Cardiac atrium fibroblast (primary cell): ENCODE results near the gene PEX11B. TPM values are rescaled to one million over a fixed set of nuclear protein-coding genes. Genes with fewer than 3 reads are reported as not detected.

ENCODE experiments used
- total RNA-seq: library from RNA; depleted of rRNA; stranded (reverse); fragments of >200 nt; gene quantifications from 2 replicates; pipeline ENCODE4 v1.2.3, GENCODE V29; 2015

PEX11B gene, protein sequence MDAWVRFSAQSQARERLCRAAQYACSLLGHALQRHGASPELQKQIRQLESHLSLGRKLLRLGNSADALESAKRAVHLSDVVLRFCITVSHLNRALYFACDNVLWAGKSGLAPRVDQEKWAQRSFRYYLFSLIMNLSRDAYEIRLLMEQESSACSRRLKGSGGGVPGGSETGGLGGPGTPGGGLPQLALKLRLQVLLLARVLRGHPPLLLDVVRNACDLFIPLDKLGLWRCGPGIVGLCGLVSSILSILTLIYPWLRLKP
- 26.4 and 34.8 TPM in 2 replicates for total RNA-seq

GRCh38 chr1:145918144-145918991 lies at the start of gene PEX11B:
TSS of gene PEX11B (minus strand) at chr1:145918717. CDS start at chr1:145918688, 29 bp downstream.

GRCh38 chr1:145964328-145965118 lies 46.0 kb upstream of the PEX11B start, which contains the start of the genes ANKRD34A and POLR3GL:
TSS of gene ANKRD34A (minus strand) at chr1:145964575. CDS start at chr1:145961759, 2,816 bp downstream.
TSS of gene POLR3GL (plus strand) at chr1:145964690. CDS start at chr1:145974866, 10,176 bp downstream.

GRCh38 chr1:145957443-145958319 lies 39.2 kb upstream of the PEX11B start, which contains the start of gene LIX1L:
TSS of gene LIX1L (minus strand) at chr1:145958017. CDS start at chr1:145957927, 90 bp downstream.

DNA sequence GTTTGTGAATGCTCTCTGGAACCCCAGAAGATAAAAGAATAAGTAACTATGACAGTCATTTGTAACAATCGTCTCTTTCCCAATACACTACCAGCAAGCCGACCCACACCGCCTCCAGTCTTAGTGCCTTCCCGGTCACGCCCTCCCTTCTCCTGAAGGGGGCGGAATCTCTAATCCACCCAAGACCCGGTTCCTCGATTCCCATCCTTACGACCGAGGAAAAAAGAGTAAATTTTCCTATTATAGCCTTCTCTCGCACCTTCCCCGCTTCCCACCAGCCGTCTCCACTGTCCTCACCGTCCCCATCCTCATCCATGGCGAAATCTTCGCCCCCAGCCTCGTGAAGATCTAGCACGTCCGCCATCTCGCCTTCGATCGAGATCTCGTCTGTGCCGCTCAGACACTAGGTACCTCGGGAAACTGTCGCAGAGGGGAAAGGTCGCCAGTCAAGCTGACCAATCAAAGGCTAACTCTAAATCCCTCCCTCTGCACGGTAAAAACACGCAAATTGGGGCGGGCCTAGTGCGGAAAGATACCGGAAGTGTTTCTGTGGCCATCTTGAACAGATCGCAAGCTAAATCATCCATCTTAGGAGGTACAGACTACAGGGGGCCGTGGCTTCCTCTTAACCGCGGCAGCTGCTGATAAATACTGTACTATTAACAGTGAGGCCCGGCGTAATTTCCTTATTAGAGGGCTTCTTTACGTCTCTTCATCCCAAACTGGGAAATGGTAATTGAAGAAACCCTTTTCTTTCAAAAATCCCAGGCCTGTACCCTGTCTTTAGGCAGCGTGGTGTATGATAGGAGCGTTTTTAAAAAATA lies 8.8 kb upstream of the PEX11B start, which contains the start of gene RBM8A:
Gene RBM8A (minus strand): TSS at position 422 of the 824 bp plus-strand sequence. CDS start 58 bp downstream, at position 364.

GRCh38 chr1:145885738-145886287 lies 32.7 kb downstream of the PEX11B start, which contains the start of gene ANKRD35:
TSS of gene ANKRD35 (minus strand) at chr1:145885866. CDS start at chr1:145885758, 108 bp downstream.

Other genes with a start within 250 kb of the PEX11B start
- gene PDZK1, start 211.3 kb downstream of the PEX11B start, total RNA-seq, result not detected in 2 replicates
- gene CD160, start 199.2 kb downstream of the PEX11B start, total RNA-seq, result not detected in 2 replicates
- 6.5 and 6.9 TPM in 2 replicates for gene RNF115, start 94.6 kb downstream of the PEX11B start, total RNA-seq
- 18.2 and 21.2 TPM in 2 replicates for gene POLR3C, start 94.5 kb downstream of the PEX11B start, total RNA-seq
- 1.3 and 1.6 TPM in 2 replicates for gene NUDT17, start 73.1 kb downstream of the PEX11B start, total RNA-seq
- gene PIAS3, start 59.6 kb downstream of the PEX11B start, total RNA-seq, result 25.8 and 32.3 TPM in 2 replicates
- gene ANKRD35, start 32.9 kb downstream of the PEX11B start, total RNA-seq, result 1.1 and 1.3 TPM in 2 replicates
- 9.4 and 10.8 TPM in 2 replicates for gene ITGA10, start 8.7 kb downstream of the PEX11B start, total RNA-seq
- gene RBM8A, start 8.8 kb upstream of the PEX11B start, total RNA-seq, result 89.7 and 102 TPM in 2 replicates
- gene LIX1L, start 39.3 kb upstream of the PEX11B start, total RNA-seq, result 27.8 and 33.4 TPM in 2 replicates
- gene ANKRD34A, start 45.9 kb upstream of the PEX11B start, total RNA-seq, result 0.16 and 0.18 TPM in 2 replicates
- 10.1 and 12.5 TPM in 2 replicates for gene POLR3GL, start 46.0 kb upstream of the PEX11B start, total RNA-seq
- gene TXNIP, start 77.9 kb upstream of the PEX11B start, total RNA-seq, result 302 and 306 TPM in 2 replicates
- gene HJV, start 103.0 kb upstream of the PEX11B start, total RNA-seq, result not detected in 2 replicates
- gene NBPF10, start 226.1 kb upstream of the PEX11B start, total RNA-seq, result 1.9 and 2.5 TPM in 2 replicates